ENCODE data around the gene MARS1.

The MARS1 gene

DNA sequence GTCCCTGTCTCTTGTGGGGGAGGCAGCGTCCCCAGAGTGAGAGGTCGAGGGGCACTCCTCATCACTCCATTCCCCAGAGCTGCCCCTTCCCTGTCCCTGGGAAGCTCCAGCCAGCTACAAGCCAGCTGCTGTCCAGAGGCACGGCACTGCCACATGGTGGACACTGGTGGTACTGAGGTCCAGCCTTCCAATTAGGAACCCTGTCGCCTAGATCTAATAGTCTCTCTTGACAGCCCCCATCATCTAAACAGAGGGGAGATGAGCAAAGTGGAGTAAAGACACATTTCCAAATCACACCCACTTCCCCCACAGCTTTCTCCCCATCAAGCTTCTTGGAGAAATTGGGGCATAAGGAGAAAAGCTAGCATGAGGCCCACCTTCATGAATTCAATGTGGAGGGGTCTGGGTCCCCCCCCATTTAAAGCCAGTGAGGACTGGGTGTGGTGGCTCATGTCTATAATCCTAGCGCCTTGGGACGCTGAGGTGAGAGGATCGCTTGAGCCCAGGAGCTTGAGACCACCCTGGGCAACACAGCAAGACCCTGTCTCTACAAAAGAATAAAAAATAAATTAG lies 34.8 kb upstream of the MARS1 start:
- peak; percentile 66 to 90 for DNase-seq (ENCODE audit: low spot score in 2 of 2)
- Histone ChIP-seq H3K27me3 (ENCODE audit: low read depth) (no peaks in the 10 kb centered on the region), H3K4me1 (peaks cover 6% of the 10 kb centered on the region), H3K36me3 (replicated peaks) (no peaks in the 10 kb centered on the region), H3K4me3 (no peak overlapping the region), H3K9me3 (no peaks in the 10 kb centered on the region)
- in situ Hi-C loops (cut with MboI; ENCODE audit: low sequenced_read_pairs) = no loop called here

DNA sequence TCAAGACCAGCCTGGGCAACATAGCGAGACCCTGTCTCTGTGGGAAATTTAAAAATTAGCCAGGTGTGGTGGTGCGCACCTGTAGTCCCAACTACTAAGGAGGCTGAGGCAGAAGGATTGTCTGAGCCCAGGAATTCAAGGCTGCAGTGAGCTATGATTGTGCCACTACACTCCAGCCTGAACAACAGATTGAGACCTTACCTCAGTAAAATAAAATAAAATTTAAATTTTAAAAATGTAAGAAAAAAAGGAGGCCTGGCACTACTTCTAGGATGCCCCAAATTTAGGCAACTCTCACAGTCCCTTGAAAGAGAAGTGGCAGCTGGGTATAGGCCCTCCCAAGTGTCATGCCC lies 33.7 kb upstream of the MARS1 start:
- peaks cover 12% of the 10 kb centered on the region for H3K4me1 ChIP-seq
- H3K4me3 ChIP-seq = no peak overlapping the region
- DNase-seq (ENCODE audit: low spot score in 2 of 2) = no peak
- H3K36me3 ChIP-seq (replicated peaks) = no peaks in the 10 kb centered on the region
- H3K27me3 ChIP-seq (ENCODE audit: low read depth) = no peaks in the 10 kb centered on the region
- H3K9me3 ChIP-seq = no peaks in the 10 kb centered on the region
- in situ Hi-C loops (cut with MboI; ENCODE audit: low sequenced_read_pairs) = no loop called here

DNA sequence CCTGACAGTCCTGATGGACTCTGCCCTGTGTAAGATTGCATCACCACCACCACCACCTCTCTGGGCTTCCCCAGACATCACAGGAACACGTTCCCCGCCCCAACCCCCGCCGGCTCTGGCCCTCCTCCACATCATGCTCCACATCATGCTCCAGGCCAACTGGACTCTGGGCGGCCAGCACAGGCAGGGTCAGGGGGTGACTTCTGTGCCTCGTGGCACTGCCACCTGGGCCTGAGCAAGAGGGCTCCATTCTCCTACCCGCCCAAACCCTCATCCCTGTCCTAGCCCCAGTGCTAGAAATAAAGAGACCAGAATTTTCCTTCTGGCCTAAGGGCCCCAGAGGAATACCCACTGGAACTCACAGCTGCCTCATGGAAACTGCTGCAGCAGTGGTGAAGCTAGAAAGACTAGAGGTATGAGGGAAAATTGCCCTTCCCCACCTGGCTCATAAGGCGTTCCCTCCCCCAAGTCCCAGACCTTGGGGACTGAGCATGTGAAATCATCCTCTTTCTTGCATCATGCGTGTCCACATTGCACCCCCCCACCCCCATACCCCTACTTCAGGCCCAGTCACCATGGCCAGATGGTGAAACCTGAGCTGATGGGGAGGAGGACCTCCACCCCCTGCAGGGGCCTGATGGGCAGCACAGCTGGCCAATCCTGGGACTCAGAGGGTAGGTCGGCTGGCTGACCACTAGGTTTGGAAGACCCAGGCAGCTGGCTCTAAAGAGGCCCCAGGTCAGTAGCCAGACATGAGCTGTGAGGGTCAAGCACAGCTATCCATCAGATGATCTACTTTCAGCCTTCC lies 33.1 kb upstream of the MARS1 start, which contains the start of gene INHBE:
Gene INHBE, plus strand, starts transcription at position 742 of the 808 bp plus-strand sequence. CDS start 230 bp downstream, outside the sequence.
- DNase-seq (ENCODE audit: low spot score in 2 of 2) = peak in 1 of 2 experiments; percentile 54
- Histone ChIP-seq H3K27me3 (ENCODE audit: low read depth) (no peaks in the 10 kb centered on the region), H3K4me3 (peak within 1 kb of the TSS; percentile 12), H3K36me3 (replicated peaks) (no peaks in the 10 kb centered on the region), H3K9me3 (no peaks in the 10 kb centered on the region), H3K4me1 (peaks cover 12% of the 10 kb centered on the region)
- in situ Hi-C loops (cut with MboI; ENCODE audit: low sequenced_read_pairs) = loop anchor here (5.0 kb wide), 1 partner anchor 192 kb away; no protein-coding TSS in a partner anchor

DNA sequence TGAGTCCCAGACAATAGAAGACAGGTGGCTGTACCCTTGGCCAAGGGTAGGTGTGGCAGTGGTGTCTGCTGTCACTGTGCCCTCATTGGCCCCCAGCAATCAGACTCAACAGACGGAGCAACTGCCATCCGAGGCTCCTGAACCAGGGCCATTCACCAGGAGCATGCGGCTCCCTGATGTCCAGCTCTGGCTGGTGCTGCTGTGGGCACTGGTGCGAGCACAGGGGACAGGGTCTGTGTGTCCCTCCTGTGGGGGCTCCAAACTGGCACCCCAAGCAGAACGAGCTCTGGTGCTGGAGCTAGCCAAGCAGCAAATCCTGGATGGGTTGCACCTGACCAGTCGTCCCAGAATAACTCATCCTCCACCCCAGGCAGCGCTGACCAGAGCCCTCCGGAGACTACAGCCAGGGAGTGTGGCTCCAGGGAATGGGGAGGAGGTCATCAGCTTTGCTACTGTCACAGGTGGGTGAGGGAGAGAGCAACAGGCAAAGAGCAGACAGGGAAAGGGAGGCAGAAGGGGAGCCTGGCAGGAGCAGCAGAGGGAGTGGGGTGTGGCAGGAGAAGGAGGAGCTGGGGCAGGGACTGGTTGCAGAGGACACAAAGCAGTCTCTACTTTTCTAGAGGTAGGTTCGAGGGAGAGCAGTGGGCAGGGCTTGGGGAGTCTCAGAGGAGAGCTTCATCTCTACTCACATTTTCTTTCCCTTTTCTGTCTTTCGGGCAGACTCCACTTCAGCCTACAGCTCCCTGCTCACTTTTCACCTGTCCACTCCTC lies 32.3 kb upstream of the MARS1 start:
- Histone ChIP-seq H3K36me3 (replicated peaks) (no peaks in the 10 kb centered on the region), H3K27me3 (ENCODE audit: low read depth) (no peaks in the 10 kb centered on the region), H3K4me1 (peaks cover 12% of the 10 kb centered on the region), H3K4me3 (peak overlapping the region; percentile 12), H3K9me3 (no peaks in the 10 kb centered on the region)
- no peak for DNase-seq (ENCODE audit: low spot score in 2 of 2)
- in situ Hi-C loops (cut with MboI; ENCODE audit: low sequenced_read_pairs) = loop anchor here (5.0 kb wide), 1 partner anchor 193 kb away; no protein-coding TSS in a partner anchor

DNA sequence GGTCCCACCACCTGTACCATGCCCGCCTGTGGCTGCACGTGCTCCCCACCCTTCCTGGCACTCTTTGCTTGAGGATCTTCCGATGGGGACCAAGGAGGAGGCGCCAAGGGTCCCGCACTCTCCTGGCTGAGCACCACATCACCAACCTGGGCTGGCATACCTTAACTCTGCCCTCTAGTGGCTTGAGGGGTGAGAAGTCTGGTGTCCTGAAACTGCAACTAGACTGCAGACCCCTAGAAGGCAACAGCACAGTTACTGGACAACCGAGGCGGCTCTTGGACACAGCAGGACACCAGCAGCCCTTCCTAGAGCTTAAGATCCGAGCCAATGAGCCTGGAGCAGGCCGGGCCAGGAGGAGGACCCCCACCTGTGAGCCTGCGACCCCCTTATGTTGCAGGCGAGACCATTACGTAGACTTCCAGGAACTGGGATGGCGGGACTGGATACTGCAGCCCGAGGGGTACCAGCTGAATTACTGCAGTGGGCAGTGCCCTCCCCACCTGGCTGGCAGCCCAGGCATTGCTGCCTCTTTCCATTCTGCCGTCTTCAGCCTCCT lies 31.6 kb upstream of the MARS1 start:
- Histone ChIP-seq H3K4me1 (peaks cover 12% of the 10 kb centered on the region), H3K9me3 (no peaks in the 10 kb centered on the region), H3K27me3 (ENCODE audit: low read depth) (no peaks in the 10 kb centered on the region), H3K36me3 (replicated peaks) (no peaks in the 10 kb centered on the region), H3K4me3 (peak overlapping the region; percentile 12)
- peak; percentile 53 to 78 for DNase-seq (ENCODE audit: low spot score in 2 of 2)
- in situ Hi-C loops (cut with MboI; ENCODE audit: low sequenced_read_pairs) = loop anchor here (5.0 kb wide), 1 partner anchor 194 kb away; no protein-coding TSS in a partner anchor

GRCh38 chr12:57456737-57457490 lies 31.0 kb upstream of the MARS1 start:
- Histone ChIP-seq H3K36me3 (replicated peaks) (no peaks in the 10 kb centered on the region), H3K4me1 (peaks cover 12% of the 10 kb centered on the region), H3K9me3 (no peaks in the 10 kb centered on the region), H3K4me3 (no peak overlapping the region), H3K27me3 (ENCODE audit: low read depth) (no peaks in the 10 kb centered on the region)
- in situ Hi-C loops (cut with MboI; ENCODE audit: low sequenced_read_pairs) = loop anchor here (5.0 kb wide), 1 partner anchor 195 kb away; no protein-coding TSS in a partner anchor
- DNase-seq (ENCODE audit: low spot score in 2 of 2) = no peak

DNA sequence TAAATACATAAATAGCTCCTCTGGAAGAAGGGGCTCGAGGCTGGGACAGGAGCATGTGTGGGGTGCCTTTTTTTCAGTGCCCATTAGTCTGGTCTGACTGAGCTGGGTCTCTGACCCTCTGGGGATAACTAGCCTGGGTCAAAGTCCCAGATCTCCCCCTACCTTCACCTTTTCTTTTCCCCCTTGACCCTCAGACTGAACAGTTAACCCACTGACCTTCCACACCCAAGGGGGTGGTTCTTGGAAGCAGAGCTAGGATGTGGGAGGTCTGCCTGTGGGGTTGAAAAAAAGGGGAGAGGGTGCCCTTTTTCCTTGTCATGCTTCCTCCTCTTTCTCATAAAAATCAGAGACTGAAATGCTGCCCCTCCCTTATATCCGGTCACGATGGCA lies 29.2 kb upstream of the MARS1 start:
- in situ Hi-C loops (cut with MboI; ENCODE audit: low sequenced_read_pairs) = loop anchor here (5.0 kb wide), 1 partner anchor 196 kb away; no protein-coding TSS in a partner anchor
- peaks cover 17% of the 10 kb centered on the region for H3K4me1 ChIP-seq
- no peaks in the 10 kb centered on the region for H3K27me3 ChIP-seq (ENCODE audit: low read depth)
- no peaks in the 10 kb centered on the region for H3K36me3 ChIP-seq (replicated peaks)
- DNase-seq (ENCODE audit: low spot score in 2 of 2) = no peak
- H3K9me3 ChIP-seq = no peaks in the 10 kb centered on the region
- H3K4me3 ChIP-seq = peak overlapping the region; percentile 49

DNA sequence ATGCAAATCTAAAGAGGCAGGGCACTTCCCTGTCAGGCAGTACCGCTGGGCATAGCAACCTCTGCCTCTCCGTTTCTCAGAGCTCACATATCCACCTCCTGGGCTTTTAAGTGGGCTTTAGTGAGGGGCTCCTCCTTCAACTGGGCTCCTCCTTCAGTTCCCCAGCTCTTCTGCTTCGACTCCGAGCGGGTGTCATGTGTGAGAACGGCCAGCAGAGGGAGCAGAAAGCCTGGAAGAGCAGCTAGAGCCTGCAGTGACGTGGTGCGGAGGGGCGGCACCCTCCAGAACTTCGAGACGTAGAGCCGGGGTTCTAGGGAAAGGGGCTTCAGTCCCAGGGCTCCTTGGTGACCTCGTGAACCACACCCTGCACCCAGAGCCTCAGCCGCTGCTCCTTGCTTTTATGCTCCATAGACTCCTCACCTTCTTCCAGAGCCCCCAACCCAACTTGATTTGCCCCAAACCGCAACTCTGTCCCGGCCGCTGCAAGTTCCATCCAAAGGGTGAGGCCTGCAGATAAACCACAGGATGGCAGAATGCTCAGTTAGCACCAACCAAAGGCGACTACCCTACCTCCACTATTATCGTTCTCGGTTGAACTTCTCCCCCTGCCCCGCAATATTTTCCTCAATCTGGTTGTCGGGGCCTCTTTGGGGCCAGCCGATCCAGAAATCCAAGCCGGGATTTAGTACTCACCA lies 28.7 kb upstream of the MARS1 start:
- peak; percentile 92 to 97 for DNase-seq (ENCODE audit: low spot score in 2 of 2)
- no peaks in the 10 kb centered on the region for H3K36me3 ChIP-seq (replicated peaks)
- in situ Hi-C loops (cut with MboI; ENCODE audit: low sequenced_read_pairs) = loop anchor here (5.0 kb wide), 1 partner anchor 197 kb away; no protein-coding TSS in a partner anchor
- no peaks in the 10 kb centered on the region for H3K9me3 ChIP-seq
- peaks cover 17% of the 10 kb centered on the region for H3K4me1 ChIP-seq
- H3K27me3 ChIP-seq (ENCODE audit: low read depth) = no peaks in the 10 kb centered on the region
- H3K4me3 ChIP-seq = peak overlapping the region; percentile 49

GRCh38 chr12:57459750-57460467 lies 28.0 kb upstream of the MARS1 start, which contains the start of gene GLI1:
TSS of gene GLI1 (plus strand) at chr12:57459785. CDS start at chr12:57463692, 3,907 bp downstream.
- DNase-seq (ENCODE audit: low spot score in 2 of 2) = peak in 1 of 2 experiments; percentile 38
- in situ Hi-C loops (cut with MboI; ENCODE audit: low sequenced_read_pairs) = loop anchor here (5.0 kb wide), 1 partner anchor 198 kb away; no protein-coding TSS in a partner anchor
- H3K9me3 ChIP-seq = no peaks in the 10 kb centered on the region
- peak within 1 kb of the TSS; percentile 49 for H3K4me3 ChIP-seq
- H3K4me1 ChIP-seq = peaks cover 13% of the 10 kb centered on the region
- peaks cover 5% of the 10 kb centered on the region; the same call in 1 of the 2 replicates for H3K27me3 ChIP-seq (ENCODE audit: low read depth)
- no peaks in the 10 kb centered on the region for H3K36me3 ChIP-seq (replicated peaks)

GRCh38 chr12:57460468-57460784 lies 27.4 kb upstream of the MARS1 start:
- in situ Hi-C loops (cut with MboI; ENCODE audit: low sequenced_read_pairs) = no loop called here
- Histone ChIP-seq H3K27me3 (ENCODE audit: low read depth) (peaks cover 5% of the 10 kb centered on the region; the same call in 1 of the 2 replicates), H3K9me3 (no peaks in the 10 kb centered on the region), H3K4me3 (peak overlapping the region; percentile 49), H3K4me1 (peaks cover 11% of the 10 kb centered on the region), H3K36me3 (replicated peaks) (no peaks in the 10 kb centered on the region)
- peak in 1 of 2 experiments; percentile 27 for DNase-seq (ENCODE audit: low spot score in 2 of 2)

DNA sequence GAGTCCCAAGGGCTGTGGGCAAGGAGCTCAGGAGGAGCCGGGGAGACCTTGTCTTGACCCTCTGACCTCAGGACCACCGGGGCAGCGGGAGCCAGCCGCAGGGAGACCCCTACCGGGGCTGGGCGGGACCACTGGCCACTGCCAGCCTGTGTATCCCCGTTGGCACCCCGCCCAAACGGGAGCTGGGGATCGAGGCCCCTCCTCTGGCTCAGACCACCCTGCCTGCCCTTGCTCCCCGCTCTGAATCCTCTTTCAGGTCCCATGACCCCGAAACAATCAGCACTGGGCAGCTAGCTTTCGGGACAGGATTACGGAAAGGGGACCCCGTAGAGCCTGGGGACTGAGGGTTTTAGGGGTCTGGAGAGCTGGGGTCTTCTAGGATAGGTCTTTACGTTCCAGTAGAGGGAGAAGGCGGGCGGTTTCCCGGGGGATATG lies 27.0 kb upstream of the MARS1 start:
- peaks cover 11% of the 10 kb centered on the region for H3K4me1 ChIP-seq
- H3K36me3 ChIP-seq (replicated peaks) = no peaks in the 10 kb centered on the region
- in situ Hi-C loops (cut with MboI; ENCODE audit: low sequenced_read_pairs) = no loop called here
- no peaks in the 10 kb centered on the region for H3K9me3 ChIP-seq
- peaks cover 5% of the 10 kb centered on the region; the same call in 1 of the 2 replicates for H3K27me3 ChIP-seq (ENCODE audit: low read depth)
- peak overlapping the region; percentile 49 for H3K4me3 ChIP-seq
- DNase-seq (ENCODE audit: low spot score in 2 of 2) = peak in 1 of 2 experiments; percentile 48
